HEK293 (cell line): ENCODE results near the gene DSCAML1.
A peak's percentile ranks its signal among the peaks of the same experiment; 100 is the strongest.

Experiments
- CTCF ChIA-PET: fragments of 350-600 bp; formaldehyde crosslinking; extraction: SDS; loops from one replicate; lab custom pipeline; 2021; ENCODE audit warnings: antibody characterized with exemption; lab: Yijun Ruan, JAX
- POLR2A ChIA-PET: fragments of 300-600 bp; formaldehyde crosslinking; extraction: SDS; loops from one replicate; lab custom pipeline; 2020; ENCODE audit warnings: antibody characterized with exemption, inconsistent platforms; lab: Yijun Ruan, JAX
- H3K27ac ChIP-seq: fragments of 200-500 bp; sonication (Bioruptor generic); 2 replicates; pipeline ENCODE4 v1.5.1; 2014; ENCODE audit warnings: low read depth, low read length, control low read depth, inconsistent platforms; ENCODE audit errors: extremely low read depth
- H3K36me3 ChIP-seq, 2 experiments: fragments of 200-500 bp in 1 of 2; sonication (Bioruptor generic) in 1 of 2; 1 replicate in 1 of 2; 2 replicates in 1 of 2; pipeline ENCODE4 v1.5.1; 2014 to 2017; ENCODE audit warnings: inconsistent platforms in 2 of 2, low read length in 2 of 2; ENCODE audit not compliant: control insufficient read depth in 2 of 2, insufficient read depth in 1 of 2
- H3K4me1 ChIP-seq: fragments of 200-500 bp; sonication (Bioruptor generic); 2 replicates; pipeline ENCODE4 v1.5.1; 2014; ENCODE audit warnings: mild to moderate bottlenecking, low read length, inconsistent platforms; ENCODE audit not compliant: control insufficient read depth, insufficient read depth
- H3K4me3 ChIP-seq: 2 replicates; pipeline ENCODE4 v1.5.1; 2011; ENCODE audit warnings: low read depth, mild to moderate bottlenecking, control low read depth, low read length, moderate library complexity
- H3K9me3 ChIP-seq: fragments of 200-500 bp; sonication (Bioruptor generic); 2 replicates; pipeline ENCODE4 v1.5.1; 2014; ENCODE audit warnings: low read depth, low read length, inconsistent platforms; ENCODE audit not compliant: control insufficient read depth, insufficient read depth
- GLIS1 ChIP-seq: fragments of 450-650 bp; formaldehyde crosslinking; IDR thresholded peaks from 2 replicates; pipeline ENCODE4 v1.5.1; 2016; ENCODE audit warnings: missing biosample characterization, missing genetic modification characterization
- HOXD13 ChIP-seq: sonication (generic); formaldehyde crosslinking; IDR thresholded peaks from 2 replicates; pipeline ENCODE4 v1.8.0; 2022; ENCODE audit warnings: missing genetic modification reagents, borderline replicate concordance
- PRDM1 ChIP-seq: fragments of 450-650 bp; formaldehyde crosslinking; IDR thresholded peaks from 2 replicates; pipeline ENCODE4; 2016; ENCODE audit warnings: missing biosample characterization, missing genetic modification characterization
- SCRT2 ChIP-seq: fragments of 450-650 bp; formaldehyde crosslinking; IDR thresholded peaks from 2 replicates; pipeline ENCODE4 v1.5.1; 2016; ENCODE audit warnings: missing biosample characterization, missing genetic modification characterization
- TCF7L2 ChIP-seq: IDR thresholded peaks from 2 replicates; pipeline ENCODE4 v1.6.1; 2011; ENCODE audit warnings: low read depth, mild to moderate bottlenecking, inconsistent platforms, low read length, moderate library complexity, borderline replicate concordance
- ZBTB11 ChIP-seq: fragments of 450-650 bp; formaldehyde crosslinking; conservative IDR thresholded peaks from 2 replicates; pipeline ENCODE4 v1.5.1; 2016; ENCODE audit warnings: low read depth, missing biosample characterization, missing genetic modification characterization
- ZBTB48 ChIP-seq: fragments of 450-650 bp; formaldehyde crosslinking; IDR thresholded peaks from 2 replicates; pipeline ENCODE4 v1.5.1; 2016; ENCODE audit warnings: missing biosample characterization, missing genetic modification characterization
- ZBTB7A ChIP-seq: fragments of 450-650 bp; formaldehyde crosslinking; IDR thresholded peaks from 2 replicates; pipeline ENCODE4 v1.5.1; 2016; ENCODE audit warnings: low read depth, missing biosample characterization, missing genetic modification characterization
- ZNF140 ChIP-seq: fragments of 450-650 bp; formaldehyde crosslinking; IDR thresholded peaks from 2 replicates; pipeline ENCODE4 v1.5.1; 2016; ENCODE audit warnings: missing biosample characterization, missing genetic modification characterization
- ZNF513 ChIP-seq: fragments of 450-650 bp; IDR thresholded peaks from 2 replicates; pipeline ENCODE4 v1.5.1; 2018; ENCODE audit warnings: missing biosample characterization, missing genetic modification characterization
- ZNF610 ChIP-seq: fragments of 450-650 bp; formaldehyde crosslinking; IDR thresholded peaks from 2 replicates; pipeline ENCODE4 v1.5.1; 2016; ENCODE audit warnings: missing biosample characterization, missing genetic modification characterization, borderline replicate concordance
- ZNF660 ChIP-seq: fragments of 450-650 bp; IDR thresholded peaks from 2 replicates; pipeline ENCODE4 v1.5.1; 2018; ENCODE audit warnings: missing biosample characterization, mild to moderate bottlenecking, missing genetic modification characterization
- ZNF843 ChIP-seq: fragments of 450-650 bp; formaldehyde crosslinking; IDR thresholded peaks from 2 replicates; pipeline ENCODE4 v1.5.1; 2016; ENCODE audit warnings: missing biosample characterization, missing genetic modification characterization
- ZSCAN30 ChIP-seq: fragments of 450-650 bp; IDR thresholded peaks from 2 replicates; pipeline ENCODE4 v1.5.1; 2018; ENCODE audit warnings: missing biosample characterization, mild to moderate bottlenecking, missing genetic modification characterization, moderate library complexity
- TF ChIP-seq, protein P1 (sequence below): fragments of 450-650 bp; formaldehyde crosslinking; IDR thresholded peaks from 2 replicates; pipeline ENCODE4 v1.5.1; 2016; ENCODE audit warnings: missing biosample characterization, missing genetic modification characterization

The DSCAML1 gene

GRCh38 chr11:117822074-117823033 lies 25.3 kb upstream of the DSCAML1 start (continued):
- TF ChIP-seq ZNF513 (tag by site-specific recombination) (peak; percentile 74), ZBTB7A (no peak), GLIS1 (tag by site-specific recombination) (peak; percentile 34), ZNF140 (tag by site-specific recombination) (no peak), PRDM1 (no peak), ZSCAN30 (no peak)
- TF ChIP-seq, all 188 proteins: peak for 6

DNA sequence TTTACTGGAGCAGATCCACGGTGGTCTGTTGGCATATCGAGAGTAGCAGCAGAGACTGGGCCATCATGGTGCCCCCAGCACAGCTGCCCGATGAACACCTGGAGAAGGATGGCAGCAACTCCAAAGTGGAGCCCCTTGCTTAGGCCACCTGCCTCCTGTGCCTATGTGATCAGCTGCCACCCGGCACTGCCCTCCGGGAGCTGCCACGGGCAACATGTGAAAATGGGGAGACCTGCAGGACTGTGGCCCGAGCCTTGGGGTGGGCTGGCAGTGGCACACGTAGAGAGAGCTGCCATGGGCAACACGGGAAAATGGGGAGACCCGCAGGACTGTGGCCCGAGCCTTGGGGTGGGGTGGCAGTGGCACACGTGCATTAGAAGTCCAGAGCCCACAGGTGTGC lies 24.4 kb upstream of the DSCAML1 start:
- H3K4me1 ChIP-seq, result no peaks in the 10 kb centered on the region
- H3K27ac ChIP-seq, result no peak overlapping the region
- H3K36me3 ChIP-seq, result no peaks in the 10 kb centered on the region
- H3K9me3 ChIP-seq, result no peaks in the 10 kb centered on the region
- POLR2A ChIA-PET, result no interaction called here
- H3K4me3 ChIP-seq, result no peak overlapping the region
- TF ChIP-seq ZBTB48 (tag by site-specific recombination) (no peak), TCF7L2 (no peak), ZNF660 (no peak), ZNF610 (tag by site-specific recombination) (no peak), HOXD13 (CRISPR knock-in tag) (no peak), ZBTB11 (tag by site-specific recombination) (no peak), ZNF843 (no peak)
- TF ChIP-seq, protein P1, sequence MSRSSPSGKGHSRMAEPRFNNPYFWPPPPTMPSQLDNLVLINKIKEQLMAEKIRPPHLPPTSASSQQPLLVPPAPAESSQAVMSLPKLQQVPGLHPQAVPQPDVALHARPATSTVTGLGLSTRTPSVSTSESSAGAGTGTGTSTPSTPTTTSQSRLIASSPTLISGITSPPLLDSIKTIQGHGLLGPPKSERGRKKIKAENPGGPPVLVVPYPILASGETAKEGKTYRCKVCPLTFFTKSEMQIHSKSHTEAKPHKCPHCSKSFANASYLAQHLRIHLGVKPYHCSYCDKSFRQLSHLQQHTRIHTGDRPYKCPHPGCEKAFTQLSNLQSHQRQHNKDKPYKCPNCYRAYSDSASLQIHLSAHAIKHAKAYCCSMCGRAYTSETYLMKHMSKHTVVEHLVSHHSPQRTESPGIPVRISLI (tag by site-specific recombination), result no peak
- CTCF ChIA-PET, result interaction anchor here (0.6 to 10.1 kb wide), 10 partner anchors 10 to 395 kb away, joined by 3 to 223 read pairs (median 8); no protein-coding TSS in a partner anchor

DNA sequence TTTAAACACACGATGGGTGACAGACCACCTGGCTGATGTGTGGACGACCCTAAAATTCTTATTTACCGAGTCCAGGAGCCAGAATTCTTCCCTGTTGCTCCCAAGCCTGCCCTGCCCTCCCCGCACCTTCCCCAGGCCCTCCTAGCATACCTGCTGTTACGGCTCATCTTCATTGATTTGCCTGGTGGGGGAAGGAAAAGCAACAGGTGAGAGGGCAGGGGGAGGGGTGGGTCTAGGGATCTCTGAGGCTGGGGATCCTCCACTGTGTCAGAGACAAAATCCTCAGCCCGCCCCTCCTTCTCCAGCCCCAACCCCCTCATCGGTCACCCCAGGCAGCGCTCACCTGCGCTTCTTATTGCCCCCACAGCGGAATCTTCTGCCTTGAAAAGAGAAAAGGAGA lies 23.5 kb upstream of the DSCAML1 start:
- ChIA-PET CTCF (interaction anchor here (0.7 to 10.1 kb wide), 12 partner anchors 11 to 234 kb away, joined by 3 to 223 read pairs (median 12); no protein-coding TSS in a partner anchor), POLR2A (no interaction called here)
- Histone ChIP-seq H3K4me3 (no peak overlapping the region), H3K36me3 (no peaks in the 10 kb centered on the region), H3K9me3 (no peaks in the 10 kb centered on the region), H3K27ac (no peak overlapping the region), H3K4me1 (no peaks in the 10 kb centered on the region)
- TF ChIP-seq ZBTB11 (tag by site-specific recombination), result no peak
- peak; percentile 55; the same call in 1 of the 2 replicates for TF ChIP-seq SCRT2
